Measurements from ENCODE around the gene EPHB2. TPM values are rescaled to one million over a fixed set of nuclear protein-coding genes. Genes with fewer than 3 reads are reported as not detected.

Gene EPHB2
- total and polyA plus RNA-seq, 2 of the 4 experiments (the other 2 are of a cell fraction): 52.3 to 58.8 TPM

DNA sequence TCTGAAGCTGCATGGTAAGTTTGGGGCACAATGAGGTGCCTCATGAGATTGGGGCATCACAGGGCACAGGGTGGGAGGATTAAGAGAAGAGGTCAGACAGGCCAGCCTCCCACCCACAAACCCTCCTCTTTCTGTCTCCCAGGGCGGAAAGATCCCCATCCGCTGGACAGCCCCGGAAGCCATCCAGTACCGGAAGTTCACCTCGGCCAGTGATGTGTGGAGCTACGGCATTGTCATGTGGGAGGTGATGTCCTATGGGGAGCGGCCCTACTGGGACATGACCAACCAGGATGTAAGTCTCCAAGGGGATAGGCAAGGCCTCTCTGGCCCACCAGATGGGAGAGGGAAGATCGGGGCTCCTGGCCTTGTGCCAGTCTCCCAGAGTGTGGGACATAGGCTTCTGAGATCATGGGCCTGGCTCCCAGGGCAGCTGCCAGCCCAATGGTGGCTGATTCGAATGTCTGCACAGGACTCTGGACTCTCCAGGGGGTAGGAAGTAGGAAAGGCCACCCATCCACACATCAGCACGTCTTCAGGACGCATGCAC is 198.3 kb downstream of the EPHB2 start:
- no peaks in the 10 kb centered on the region for H3K9me3 ChIP-seq (ENCODE audit: control insufficient read depth, insufficient read depth, low read length)
- H4K8ac ChIP-seq (ENCODE audit: low read depth in 2 of 2, low read length in 2 of 2): no peak overlapping the region
- no peak overlapping the region for H2BK20ac ChIP-seq (ENCODE audit: low read depth, low read length)
- H2AFZ ChIP-seq (replicated peaks; ENCODE audit: low read length, poor library complexity): no peak overlapping the region
- no peak overlapping the region for H4K91ac ChIP-seq (ENCODE audit: insufficient read depth, low read depth, low read length)
- no peak overlapping the region for H2BK5ac ChIP-seq (ENCODE audit: low read depth, low read length, poor library complexity, severe bottlenecking)
- H3K4me1 ChIP-seq (ENCODE audit: control insufficient read depth, insufficient read depth, low read length): no peaks in the 10 kb centered on the region
- H4K5ac ChIP-seq (ENCODE audit: low read depth, low read length): no peak overlapping the region
- H4K20me1 ChIP-seq (ENCODE audit: insufficient read depth, low read length): no peaks in the 10 kb centered on the region; the same call in 1 of the 2 replicates
- no peak overlapping the region for H3K27ac ChIP-seq (ENCODE audit: insufficient read depth, low read length)
- ChIA-PET POLR2A (ENCODE audit: unreplicated experiment) (no interaction called here), CTCF (interaction anchor here (0.6 kb wide), 1 partner anchor 56 kb away, joined by 3 read pairs; no protein-coding TSS in a partner anchor)
- H2AK5ac ChIP-seq (ENCODE audit: low read depth, low read length): no peak overlapping the region
- no peak overlapping the region for H3K14ac ChIP-seq (replicated peaks; ENCODE audit: low read depth, low read length)
- ATAC-seq (ENCODE audit: low read depth): no peak
- no peak overlapping the region for H3K4ac ChIP-seq (ENCODE audit: low read depth, low read length)
- peaks cover 19% of the 10 kb centered on the region; the same call in 1 of the 2 replicates for H3K9me1 ChIP-seq (ENCODE audit: insufficient read depth, low read length)
- H2AK9ac ChIP-seq (replicated peaks; ENCODE audit: low read depth, low read length, poor library complexity): no peak overlapping the region
- H3K56ac ChIP-seq (ENCODE audit: extremely low read depth, insufficient read depth, low read length): no peak overlapping the region
- no peak overlapping the region for H3K18ac ChIP-seq (ENCODE audit: low read depth, low read length)
- no peak overlapping the region for H3K23ac ChIP-seq (ENCODE audit: low read depth, low read length)
- in situ Hi-C loops (cut with MboI; ENCODE audit: low sequenced_read_pairs): no loop called here
- no peak for DNase-seq
- H3K4me2 ChIP-seq (ENCODE audit: low read depth, low read length): no peak overlapping the region
- H2BK15ac ChIP-seq (ENCODE audit: low read depth, low read length): no peak overlapping the region
- dilution Hi-C loops (cut with HindIII; ENCODE audit: low sequenced_read_pairs, unreplicated experiment): no loop called here
- H3K9ac ChIP-seq (ENCODE audit: low read depth, low read length): no peak overlapping the region
- TF ChIP-seq RFX5 (IDR thresholded peaks at IDR 0.05; ENCODE audit: low read depth, low read length): no peak
- no peak for TF ChIP-seq ELK1 (IDR thresholded peaks at IDR 0.05; ENCODE audit: borderline replicate concordance, low read depth, low read length)
- no peak for TF ChIP-seq MXI1 (IDR thresholded peaks at IDR 0.05; ENCODE audit: borderline replicate concordance, low read depth, low read length)
- no peak for TF ChIP-seq MAFK (IDR thresholded peaks at IDR 0.05; ENCODE audit: low read depth, low read length)
- no peak for TF ChIP-seq CEBPB (IDR thresholded peaks at IDR 0.05; ENCODE audit: low read depth, low read length)
- TF ChIP-seq MAZ (IDR thresholded peaks at IDR 0.05; ENCODE audit: borderline replicate concordance, low read depth, low read length): no peak
- no peak for TF ChIP-seq USF2 (IDR thresholded peaks at IDR 0.05; ENCODE audit: low read depth, low read length)
- no peak for TF ChIP-seq FOS (IDR thresholded peaks at IDR 0.05; ENCODE audit: low read depth, low read length)
- no peak for TF ChIP-seq SMC3 (IDR thresholded peaks at IDR 0.05; ENCODE audit: low read depth, low read length)
- TF ChIP-seq RAD21 (IDR thresholded peaks at IDR 0.05; ENCODE audit: low read length): no peak
- TF ChIP-seq RCOR1 (IDR thresholded peaks at IDR 0.05; ENCODE audit: insufficient replicate concordance, low read length): no peak
- TF ChIP-seq POLR2A (IDR thresholded peaks at IDR 0.05; ENCODE audit: low read depth, low read length): no peak
- TF ChIP-seq CHD1 (IDR thresholded peaks at IDR 0.05; ENCODE audit: low read depth, low read length): no peak
- TF ChIP-seq, protein P1, sequence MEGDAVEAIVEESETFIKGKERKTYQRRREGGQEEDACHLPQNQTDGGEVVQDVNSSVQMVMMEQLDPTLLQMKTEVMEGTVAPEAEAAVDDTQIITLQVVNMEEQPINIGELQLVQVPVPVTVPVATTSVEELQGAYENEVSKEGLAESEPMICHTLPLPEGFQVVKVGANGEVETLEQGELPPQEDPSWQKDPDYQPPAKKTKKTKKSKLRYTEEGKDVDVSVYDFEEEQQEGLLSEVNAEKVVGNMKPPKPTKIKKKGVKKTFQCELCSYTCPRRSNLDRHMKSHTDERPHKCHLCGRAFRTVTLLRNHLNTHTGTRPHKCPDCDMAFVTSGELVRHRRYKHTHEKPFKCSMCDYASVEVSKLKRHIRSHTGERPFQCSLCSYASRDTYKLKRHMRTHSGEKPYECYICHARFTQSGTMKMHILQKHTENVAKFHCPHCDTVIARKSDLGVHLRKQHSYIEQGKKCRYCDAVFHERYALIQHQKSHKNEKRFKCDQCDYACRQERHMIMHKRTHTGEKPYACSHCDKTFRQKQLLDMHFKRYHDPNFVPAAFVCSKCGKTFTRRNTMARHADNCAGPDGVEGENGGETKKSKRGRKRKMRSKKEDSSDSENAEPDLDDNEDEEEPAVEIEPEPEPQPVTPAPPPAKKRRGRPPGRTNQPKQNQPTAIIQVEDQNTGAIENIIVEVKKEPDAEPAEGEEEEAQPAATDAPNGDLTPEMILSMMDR (conservative IDR thresholded peaks at IDR 0.05; ENCODE audit: low read depth, low read length): no peak
- no peak for TF ChIP-seq BHLHE40 (IDR thresholded peaks at IDR 0.05; ENCODE audit: low read depth, low read length)
- TF ChIP-seq NFE2L2 (IDR thresholded peaks at IDR 0.05; ENCODE audit: low read depth, low read length): no peak
- H2BK120ac ChIP-seq (ENCODE audit: low read depth, low read length): no peak overlapping the region
- no peak overlapping the region for H3K4me3 ChIP-seq (ENCODE audit: insufficient read depth, low read depth, low read length)
- no TSS peak for BruUV-seq (replicated peaks)
- WGBS, 2 experiments (ENCODE audit: extremely low coverage in 2 of 2, insufficient read length in 1 of 2): 94% methylated on average over 6 of the region's 11 CpGs; no CpG with 5 or more reads in 1 of the 2 experiments
- no peaks in the 10 kb centered on the region for H3K79me1 ChIP-seq (ENCODE audit: low read depth in 1 of 2, low read length in 2 of 2)
- H3K36me3 ChIP-seq (ENCODE audit: control insufficient read depth, insufficient read depth, low read length): peaks cover 58% of the 10 kb centered on the region
- H3K27me3 ChIP-seq (ENCODE audit: control insufficient read depth, insufficient read depth, low read length): no peaks in the 10 kb centered on the region
- intact Hi-C loops (cut with micrococcal nuclease): no loop called here

Measured in IMR-90 (cell line).